Smooth muscle cell (in vitro differentiated cells): Measurements from ENCODE around the gene UBAC2. TPM values are rescaled to one million over a fixed set of nuclear protein-coding genes. Genes with fewer than 3 reads are reported as not detected.
"Not testable (repeated sequence)": the region's sequence is repeated elsewhere in the genome, so short reads cannot be mapped to it uniquely, and the experiment has no call there.

Source experiments
- DNase-seq: peaks from one replicate; lab custom pipeline; 2025; ENCODE audit not compliant: unreplicated experiment; lab: John Stamatoyannopoulos, UW
- H2AFZ ChIP-seq: fragments of 200-600 bp; sonication (generic); 2 replicates; pipeline ENCODE4 v1.6.0; 2016; ENCODE audit warnings: antibody characterized with exemption, low read depth, mild to moderate bottlenecking
- H3F3A ChIP-seq: fragments of 200-600 bp; sonication (generic); 2 replicates; pipeline ENCODE4 v1.6.0; 2017; ENCODE audit warnings: antibody characterized with exemption, low read depth
- H3K27ac ChIP-seq: fragments of 200-600 bp; sonication (generic); 2 replicates; pipeline ENCODE4 v1.5.1; 2016; ENCODE audit warnings: low read depth, mild to moderate bottlenecking
- H3K27me3 ChIP-seq: fragments of 200-600 bp; sonication (generic); 2 replicates; pipeline ENCODE4 v1.6.1; 2016; ENCODE audit warnings: low read depth, mild to moderate bottlenecking
- H3K36me3 ChIP-seq: fragments of 200-600 bp; sonication (generic); 2 replicates; pipeline ENCODE4 v1.5.1; 2016; ENCODE audit warnings: low read depth
- H3K4me1 ChIP-seq: fragments of 200-600 bp; sonication (generic); 2 replicates; pipeline ENCODE4 v1.5.1; 2016; ENCODE audit warnings: low read depth
- H3K4me2 ChIP-seq: fragments of 200-600 bp; sonication (generic); 2 replicates; pipeline ENCODE4 v1.6.0; 2016; ENCODE audit warnings: mild to moderate bottlenecking
- H3K4me3 ChIP-seq: fragments of 200-600 bp; sonication (generic); 2 replicates; pipeline ENCODE4 v1.5.1; 2016; ENCODE audit warnings: mild to moderate bottlenecking
- H3K79me2 ChIP-seq: fragments of 200-600 bp; sonication (generic); 2 replicates; pipeline ENCODE4 v1.6.0; 2016; ENCODE audit warnings: low read depth, mild to moderate bottlenecking
- H3K9ac ChIP-seq: fragments of 200-600 bp; sonication (generic); 2 replicates; pipeline ENCODE4 v1.6.0; 2016; ENCODE audit warnings: low read depth
- H3K9me3 ChIP-seq: fragments of 200-600 bp; sonication (generic); replicated peaks from 2 replicates; pipeline ENCODE4 v1.5.1; 2016; ENCODE audit warnings: low read depth
- H4K20me1 ChIP-seq: fragments of 200-600 bp; sonication (generic); 2 replicates; pipeline ENCODE4 v1.6.0; 2016; ENCODE audit warnings: low read depth
- CTCF ChIP-seq: fragments of 200-600 bp; sonication (generic); IDR thresholded peaks from 2 replicates; pipeline ENCODE4 v1.5.1; 2017; ENCODE audit warnings: borderline replicate concordance, mild to moderate bottlenecking, antibody characterized with exemption; ENCODE audit not compliant: insufficient read depth, poor library complexity, severe bottlenecking
- WGBS: methylation state at CpG from one replicate; pipeline ENCODE4 v1.1.7; 2016; ENCODE audit warnings: low lambda C conversion rate; 5-methylcytosine and 5-hydroxymethylcytosine counted together
- polyA plus RNA-seq: library from polyadenylated mRNA; unstranded; fragments of >200 nt; fragmentation: Nextera tagmentation; extraction: Ambion mirVana; gene quantifications from 2 replicates; pipeline ENCODE4 v1.2.1, GENCODE V29; 2016
- total RNA-seq: library from RNA; depleted of rRNA; stranded (reverse); fragments of >200 nt; gene quantifications from 2 replicates; pipeline ENCODE4 v1.2.3, GENCODE V29; 2014

Gene UBAC2
- total and polyA plus RNA-seq, 2 experiments from 2014 or later = 58.4 to 74.0 TPM

- Histone ChIP-seq H3K4me3 (no peak overlapping the region), H3K9ac (no peak overlapping the region), H3K4me2 (no peak overlapping the region), H3K9me3 (no peaks in the 10 kb centered on the region), H2AFZ (no peak overlapping the region), H3K36me3 (no peaks in the 10 kb centered on the region), H4K20me1 (no peaks in the 10 kb centered on the region), H3K27ac (no peak overlapping the region), H3F3A (no peaks in the 10 kb centered on the region), H3K79me2 (no peaks in the 10 kb centered on the region), H3K4me1 (no peaks in the 10 kb centered on the region), H3K27me3 (no peaks in the 10 kb centered on the region)
- whole genome bisulfite sequencing = 94% methylated on average over 11 of the region's 11 CpGs
- TF ChIP-seq CTCF = no peak
- DNase-seq = no peak
Measured at GRCh38 chr13:99391781-99392469, 191.3 kb downstream of the UBAC2 start.

GRCh38 chr13:99392470-99393135, 191.9 kb downstream of the UBAC2 start:
- 93% methylated on average over 13 of the region's 13 CpGs for WGBS
- Histone ChIP-seq H3K27ac (no peak overlapping the region), H3K9ac (no peak overlapping the region), H3K4me3 (no peak overlapping the region), H3K4me1 (no peaks in the 10 kb centered on the region), H3K4me2 (no peak overlapping the region), H3K79me2 (no peaks in the 10 kb centered on the region), H4K20me1 (no peaks in the 10 kb centered on the region), H2AFZ (no peak overlapping the region), H3K9me3 (no peaks in the 10 kb centered on the region), H3K27me3 (no peaks in the 10 kb centered on the region), H3F3A (no peaks in the 10 kb centered on the region), H3K36me3 (no peaks in the 10 kb centered on the region)
- DNase-seq = no peak
- no peak for TF ChIP-seq CTCF

GRCh38 chr13:99393391-99393790, 192.7 kb downstream of the UBAC2 start:
- not testable (repeated sequence) for H3K4me1 ChIP-seq, H3F3A ChIP-seq, H3K9ac ChIP-seq, H3K79me2 ChIP-seq, H2AFZ ChIP-seq, H3K36me3 ChIP-seq, H3K4me2 ChIP-seq, H3K4me3 ChIP-seq, H3K27ac ChIP-seq, H3K9me3 ChIP-seq, H4K20me1 ChIP-seq, H3K27me3 ChIP-seq, DNase-seq
- WGBS = 97% methylated on average over 7 of the region's 7 CpGs

- H3K4me3 ChIP-seq = no peak overlapping the region
- H3K4me2 ChIP-seq = no peak overlapping the region
- H3K9ac ChIP-seq = no peak overlapping the region
- no peaks in the 10 kb centered on the region for H3K36me3 ChIP-seq
- no peaks in the 10 kb centered on the region for H3F3A ChIP-seq
- no peaks in the 10 kb centered on the region for H3K9me3 ChIP-seq
- no peak overlapping the region for H3K27ac ChIP-seq
- H3K79me2 ChIP-seq = no peaks in the 10 kb centered on the region
- H4K20me1 ChIP-seq = no peaks in the 10 kb centered on the region
- H3K4me1 ChIP-seq = no peaks in the 10 kb centered on the region
- WGBS = 96% methylated on average over 21 of the region's 21 CpGs
- H3K27me3 ChIP-seq = no peaks in the 10 kb centered on the region
- DNase-seq = no peak
- TF ChIP-seq CTCF = no peak
- no peak overlapping the region for H2AFZ ChIP-seq
Measured at GRCh38 chr13:99393791-99394735, 193.4 kb downstream of the UBAC2 start.
